Subcutaneous abdominal adipose tissue (tissue), 5 donors: ENCODE results near the gene KLHL41.

Experiments used
- H3K27ac ChIP-seq: one replicate; pipeline ENCODE4 v1.7.0; 2013; ENCODE audit warnings: low read depth, mild to moderate bottlenecking, inconsistent platforms, low read length, moderate library complexity
- H3K27me3 ChIP-seq, 5 donors: one replicate each; pipeline ENCODE4 v1.7.0; 2013; ENCODE audit warnings: low read length in 5 of 5, inconsistent platforms in 1 of 5; ENCODE audit not compliant: control insufficient read depth in 5 of 5, insufficient read depth in 4 of 5
- H3K36me3 ChIP-seq, 5 donors: one replicate each; pipeline ENCODE4 v1.7.0; 2013; ENCODE audit warnings: low read length in 5 of 5; ENCODE audit not compliant: control insufficient read depth in 5 of 5, insufficient read depth in 5 of 5
- H3K4me1 ChIP-seq, 5 donors: one replicate each; pipeline ENCODE4 v1.7.0; 2013; ENCODE audit warnings: low read length in 5 of 5, mild to moderate bottlenecking in 3 of 5, moderate library complexity in 1 of 5; ENCODE audit not compliant: control insufficient read depth in 5 of 5, insufficient read depth in 5 of 5
- H3K4me3 ChIP-seq, 5 donors: one replicate each; pipeline ENCODE4 v1.7.0; 2013; ENCODE audit warnings: low read length in 5 of 5, low read depth in 1 of 5
- H3K9ac ChIP-seq, 5 donors: one replicate each; pipeline ENCODE4 v1.7.0; 2013; ENCODE audit warnings: low read length in 5 of 5, mild to moderate bottlenecking in 4 of 5, moderate library complexity in 3 of 5
- H3K9me3 ChIP-seq, 5 donors: one replicate each; pipeline ENCODE4 v1.7.0; 2013; ENCODE audit warnings: low read length in 5 of 5; ENCODE audit not compliant: control insufficient read depth in 5 of 5
- donor health status: healthy.
- donor health status: healthy.
- donor health status: healthy.
- donor health status: healthy.
- donor health status: healthy.

Gene KLHL41

DNA sequence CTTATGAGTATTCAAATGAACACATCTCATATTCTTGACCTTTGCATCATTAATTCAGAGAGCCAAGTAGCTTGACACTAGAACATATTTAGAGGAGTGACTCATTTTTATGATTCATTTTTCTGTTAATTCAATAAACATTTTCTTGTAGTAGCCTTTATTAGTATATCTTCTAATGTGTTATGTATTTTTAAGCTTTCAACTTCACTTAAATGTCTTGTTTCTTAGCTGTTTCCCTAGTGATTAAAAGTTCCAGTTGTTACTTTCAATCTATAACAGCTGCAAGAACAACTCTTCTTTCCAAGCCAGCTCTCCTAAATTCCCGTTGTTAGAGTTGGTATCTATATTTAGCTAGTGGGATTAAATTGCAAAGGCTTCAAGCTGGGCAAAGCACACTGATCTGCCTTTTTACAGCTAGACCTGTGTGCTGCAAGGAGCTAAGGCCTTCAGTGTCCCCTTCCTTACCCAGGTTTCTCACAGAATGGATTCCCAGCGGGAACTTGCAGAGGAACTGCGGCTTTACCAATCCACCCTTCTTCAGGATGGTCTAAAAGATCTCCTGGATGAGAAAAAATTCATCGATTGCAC, at the start of gene KLHL41:
Gene KLHL41, plus strand, starts transcription at position 405 of the 588 bp plus-strand sequence. Its CDS starts 77 bp downstream, at position 482.
- peaks cover 0 to 5% (median under 1%) of the 10 kb centered on the region in 5 donors for H3K36me3 ChIP-seq
- H3K27ac ChIP-seq: peak within 1 kb of the TSS; percentile 13
- no peaks in the 10 kb centered on the region for H3K27me3 ChIP-seq
- no peak within 1 kb of the TSS for H3K9ac ChIP-seq
- H3K4me3 ChIP-seq: no peak within 1 kb of the TSS
- no peaks in the 10 kb centered on the region for H3K9me3 ChIP-seq
- no peaks in the 10 kb centered on the region for H3K4me1 ChIP-seq

GRCh38 chr2:169461143-169461542, 48.4 kb upstream of the KLHL41 start:
- no peaks in the 10 kb centered on the region for H3K4me1 ChIP-seq

DNA sequence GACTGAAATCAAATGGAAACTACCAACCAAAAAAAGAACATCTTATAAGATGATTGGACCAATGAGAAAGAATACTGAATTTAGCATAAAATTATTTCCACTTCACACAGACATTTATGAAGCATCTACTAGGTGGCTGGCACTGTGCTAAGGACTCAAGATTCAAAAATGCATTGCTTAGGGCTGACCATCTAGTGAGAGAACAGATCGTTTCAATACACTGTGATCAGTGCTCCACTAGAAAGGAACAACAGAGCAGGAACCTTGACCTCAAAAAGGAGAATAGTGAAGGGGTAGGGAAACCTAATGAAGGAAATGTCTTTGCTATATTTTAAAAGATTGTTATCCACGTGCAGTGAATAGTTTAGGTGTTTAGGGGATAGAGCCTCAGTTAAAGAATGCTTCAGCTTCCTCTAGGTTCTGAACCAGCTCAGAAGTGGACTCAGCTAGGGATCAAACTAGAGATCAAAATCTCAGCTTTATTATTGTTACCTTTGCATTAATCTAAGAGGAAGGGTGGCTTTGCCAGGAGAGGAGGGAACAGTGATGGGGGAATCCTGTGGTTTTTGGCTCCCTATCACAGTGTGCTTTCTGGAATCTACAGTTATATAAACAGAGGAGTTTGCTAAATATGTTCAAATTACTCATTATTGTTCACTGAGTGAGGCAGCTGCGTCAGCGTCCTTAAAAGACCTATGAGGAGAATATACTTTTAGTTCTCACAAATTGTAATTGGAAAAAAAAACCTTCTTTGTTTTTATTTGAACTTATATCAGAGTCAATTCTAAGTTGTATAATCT, 46.4 kb upstream of the KLHL41 start:
- no peaks in the 10 kb centered on the region for H3K4me1 ChIP-seq
- no peaks in the 10 kb centered on the region for H3K9me3 ChIP-seq
- no peaks in the 10 kb centered on the region for H3K27me3 ChIP-seq
- no peak overlapping the region for H3K27ac ChIP-seq
- no peak overlapping the region for H3K4me3 ChIP-seq
- no peak overlapping the region for H3K9ac ChIP-seq
- no peaks in the 10 kb centered on the region for H3K36me3 ChIP-seq

More at GRCh38 chr2:169461143-169461542, 48.4 kb upstream of the KLHL41 start:
- Histone ChIP-seq H3K9ac (no peak overlapping the region), H3K36me3 (no peaks in the 10 kb centered on the region), H3K9me3 (no peaks in the 10 kb centered on the region), H3K27me3 (no peaks in the 10 kb centered on the region), H3K27ac (no peak overlapping the region), H3K4me3 (no peak overlapping the region)

DNA sequence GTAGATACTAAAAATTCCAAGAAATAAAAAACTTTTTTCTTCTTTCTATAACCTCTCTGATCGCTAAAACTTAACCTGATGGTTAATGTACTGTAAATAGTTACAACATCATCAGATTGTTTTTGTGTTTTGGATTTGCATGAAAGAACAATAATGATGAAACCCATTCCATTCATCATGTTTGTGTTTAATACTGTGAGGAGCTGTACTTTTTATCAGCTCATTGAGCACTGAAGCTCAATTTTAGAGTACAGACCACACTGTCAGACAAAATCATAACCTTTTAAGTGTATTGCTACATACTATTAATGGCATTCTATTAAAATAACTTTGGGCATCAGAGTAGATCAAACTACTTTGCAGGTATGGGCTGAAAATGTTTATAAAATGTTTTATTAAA, 45.0 kb upstream of the KLHL41 start:
- Histone ChIP-seq H3K27me3 (no peaks in the 10 kb centered on the region), H3K9me3 (no peaks in the 10 kb centered on the region), H3K36me3 (no peaks in the 10 kb centered on the region), H3K9ac (no peak overlapping the region), H3K4me3 (no peak overlapping the region), H3K4me1 (no peaks in the 10 kb centered on the region), H3K27ac (no peak overlapping the region)

- Histone ChIP-seq H3K27ac (no peak overlapping the region), H3K27me3 (no peaks in the 10 kb centered on the region), H3K9me3 (no peaks in the 10 kb centered on the region), H3K4me3 (no peak overlapping the region), H3K9ac (no peak overlapping the region), H3K36me3 (no peaks in the 10 kb centered on the region), H3K4me1 (no peaks in the 10 kb centered on the region)
Observed at GRCh38 chr2:169464882-169465281, 44.6 kb upstream of the KLHL41 start.

DNA sequence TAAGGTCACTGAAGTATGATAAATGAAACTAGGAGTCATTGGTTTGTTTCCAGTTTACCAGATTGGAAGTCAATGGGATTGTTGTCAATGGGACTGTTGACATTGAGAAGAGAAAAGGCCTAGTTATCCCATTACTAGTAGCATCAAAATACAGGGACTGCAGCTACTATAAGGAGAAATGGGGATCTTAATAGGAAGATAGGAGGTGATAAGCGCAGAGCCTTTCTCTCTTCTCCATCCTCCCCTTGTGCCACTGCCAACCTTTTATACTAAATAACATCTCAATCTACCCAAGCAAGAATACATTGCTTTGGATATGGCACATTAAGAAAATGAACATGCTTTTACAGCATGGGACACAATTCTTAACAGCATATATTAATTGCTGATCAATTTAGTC, 40.7 kb upstream of the KLHL41 start:
- no peaks in the 10 kb centered on the region for H3K27me3 ChIP-seq
- no peaks in the 10 kb centered on the region for H3K4me1 ChIP-seq
- no peak overlapping the region for H3K9ac ChIP-seq
- no peak overlapping the region for H3K4me3 ChIP-seq
- H3K9me3 ChIP-seq: no peaks in the 10 kb centered on the region
- H3K27ac ChIP-seq: no peak overlapping the region
- no peaks in the 10 kb centered on the region for H3K36me3 ChIP-seq

- Histone ChIP-seq H3K27ac (no peak overlapping the region), H3K36me3 (no peaks in the 10 kb centered on the region), H3K4me3 (no peak overlapping the region), H3K4me1 (no peaks in the 10 kb centered on the region), H3K27me3 (no peaks in the 10 kb centered on the region), H3K9me3 (no peaks in the 10 kb centered on the region), H3K9ac (no peak overlapping the region)
Observed at GRCh38 chr2:169469952-169470572, 39.4 kb upstream of the KLHL41 start.

- Histone ChIP-seq H3K9me3 (no peaks in the 10 kb centered on the region), H3K4me1 (no peaks in the 10 kb centered on the region)
Observed at GRCh38 chr2:169472249-169472648, 37.3 kb upstream of the KLHL41 start.

DNA sequence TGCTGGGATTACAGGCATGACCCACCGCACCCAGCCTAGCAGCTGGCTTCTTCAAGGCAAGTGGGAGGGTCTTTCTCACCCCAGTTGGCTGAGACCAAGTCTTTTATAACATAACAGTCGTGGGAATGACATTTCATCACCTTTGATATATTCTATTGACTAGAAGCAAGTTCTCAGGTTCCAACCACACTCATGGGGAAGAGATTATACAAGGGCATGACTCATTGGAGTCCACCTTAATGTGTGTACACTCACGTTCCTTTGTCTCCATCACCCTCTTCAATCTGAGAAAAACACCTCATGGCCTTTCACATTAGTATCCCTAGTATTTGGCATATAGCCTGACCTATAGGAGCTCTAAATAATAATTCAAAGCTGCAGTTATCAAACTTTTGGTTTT, 33.0 kb upstream of the KLHL41 start:
- Histone ChIP-seq H3K27me3 (no peaks in the 10 kb centered on the region), H3K9ac (no peak overlapping the region), H3K4me3 (no peak overlapping the region), H3K27ac (no peak overlapping the region), H3K36me3 (no peaks in the 10 kb centered on the region), H3K4me1 (peaks cover 6 to 27% (median 23%) of the 10 kb centered on the region in 5 donors), H3K9me3 (no peaks in the 10 kb centered on the region)

More at GRCh38 chr2:169472249-169472648, 37.3 kb upstream of the KLHL41 start:
- Histone ChIP-seq H3K4me3 (no peak overlapping the region), H3K9ac (no peak overlapping the region), H3K27ac (no peak overlapping the region), H3K36me3 (no peaks in the 10 kb centered on the region), H3K27me3 (no peaks in the 10 kb centered on the region)

- no peaks in the 10 kb centered on the region for H3K9me3 ChIP-seq
- H3K4me1 ChIP-seq: peaks cover 6 to 27% (median 23%) of the 10 kb centered on the region in 5 donors
- peaks cover 0 to 10% (median 4%) of the 10 kb centered on the region in 5 donors for H3K36me3 ChIP-seq
- no peak overlapping the region for H3K27ac ChIP-seq
- no peaks in the 10 kb centered on the region for H3K27me3 ChIP-seq
- H3K9ac ChIP-seq: peak overlapping the region in 2 of 5 donors; percentile 31 to 47
- H3K4me3 ChIP-seq: peak overlapping the region in 4 of 5 donors; percentile 87 to 94 (median 92)
Observed at GRCh38 chr2:169478339-169478738, 31.2 kb upstream of the KLHL41 start.
